T-helper 2 cell treated with Interferon-gamma antibody and Interleukin-4, amounts not matched to agents 100 ng/mL and 5 ng/mL, for 36 hours (primary cell): Measurements from ENCODE around the gene RIPK4. TPM values are rescaled to one million over a fixed set of nuclear protein-coding genes. Genes with fewer than 3 reads are reported as not detected.

Source experiments
- intact Hi-C: fragments of 100-400 bp; cut with micrococcal nuclease; formaldehyde crosslinking; loops from one replicate; pipeline ENCODE4 v1.15.1; 2023
- total RNA-seq: library from RNA; stranded (reverse); gene quantifications from 2 replicates; pipeline ENCODE4 v1.2.3, GENCODE V29; 2022

Gene RIPK4
- total RNA-seq, 1 donor from 2014 or later = not detected

GRCh38 chr21:41769521-41769920, 2.7 kb upstream of the RIPK4 start:
- intact Hi-C loops = no loop called here

- intact Hi-C loops = no loop called here
These were observed 2.3 kb upstream of the RIPK4 start for GRCh38 chr21:41769111-41769510.

- intact Hi-C loops = no loop called here
These were observed 1.7 kb upstream of the RIPK4 start for GRCh38 chr21:41768437-41769042.

GRCh38 chr21:41767606-41768436, 969 bp upstream of the RIPK4 start:
- intact Hi-C loops = no loop called here

- intact Hi-C loops = no loop called here
These were observed 624 bp downstream of the RIPK4 start for GRCh38 chr21:41765973-41766882.

GRCh38 chr21:41765420-41765821, 1.4 kb downstream of the RIPK4 start:
- intact Hi-C loops = no loop called here

GRCh38 chr21:41764558-41765419, 2.1 kb downstream of the RIPK4 start:
- intact Hi-C loops = no loop called here

- intact Hi-C loops = no loop called here
These were observed 2.9 kb downstream of the RIPK4 start for GRCh38 chr21:41763996-41764395.

- intact Hi-C loops = no loop called here
These were observed 3.4 kb downstream of the RIPK4 start for GRCh38 chr21:41763398-41763931.

- intact Hi-C loops = no loop called here
These were observed 4.1 kb downstream of the RIPK4 start for GRCh38 chr21:41762753-41763152.

GRCh38 chr21:41761934-41762635, 4.8 kb downstream of the RIPK4 start:
- intact Hi-C loops = no loop called here

GRCh38 chr21:41761211-41761933, 5.5 kb downstream of the RIPK4 start:
- intact Hi-C loops = no loop called here

- intact Hi-C loops = no loop called here
These were observed 6.4 kb downstream of the RIPK4 start for GRCh38 chr21:41760411-41760810.

- intact Hi-C loops = no loop called here
These were observed 6.9 kb downstream of the RIPK4 start for GRCh38 chr21:41759926-41760325.

- intact Hi-C loops = no loop called here
These were observed 7.5 kb downstream of the RIPK4 start for GRCh38 chr21:41759214-41759840.

- intact Hi-C loops = no loop called here
These were observed 8.3 kb downstream of the RIPK4 start for GRCh38 chr21:41758550-41758949.

GRCh38 chr21:41755934-41756773, 10.7 kb downstream of the RIPK4 start:
- intact Hi-C loops = no loop called here
